HG02759 (cell line): ENCODE data around the gene USP34.
"Not testable (repeated sequence)": the region's sequence is repeated elsewhere in the genome, so short reads cannot be mapped to it uniquely, and the experiment has no call there.

Source experiments
- ATAC-seq: cut with Tn5 transposase; IDR thresholded peaks from one replicate; pipeline ENCODE4 v1.9.1; 2021; ENCODE audit warnings: mild to moderate bottlenecking, moderate library complexity; ENCODE audit not compliant: unreplicated experiment

The USP34 gene

DNA sequence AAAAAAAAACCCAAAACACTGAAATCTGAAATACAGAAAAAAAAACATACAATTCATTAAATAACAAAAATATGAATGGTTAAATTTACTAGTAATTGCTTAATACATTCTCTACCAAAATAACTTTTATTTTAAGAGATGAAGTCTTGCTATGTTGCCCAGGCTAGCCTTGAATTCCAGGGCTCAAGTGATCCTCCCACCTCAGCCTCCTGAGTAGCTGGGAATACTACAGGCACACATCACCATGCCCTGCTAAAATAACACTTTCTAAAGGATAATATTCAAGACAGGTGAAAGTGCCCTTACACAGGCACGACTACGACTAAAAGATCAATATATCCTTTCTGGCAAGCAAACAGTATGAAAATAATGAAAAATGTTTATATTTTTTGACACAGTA lies 9.5 kb downstream of the USP34 start:
- no peak for ATAC-seq

- no peak for ATAC-seq
Observed at GRCh38 chr2:61460163-61460562, 10.7 kb downstream of the USP34 start.

GRCh38 chr2:61456746-61457420 lies 14.0 kb downstream of the USP34 start:
- ATAC-seq, result no peak

GRCh38 chr2:61456070-61456745 lies 14.7 kb downstream of the USP34 start:
- ATAC-seq, result no peak

DNA sequence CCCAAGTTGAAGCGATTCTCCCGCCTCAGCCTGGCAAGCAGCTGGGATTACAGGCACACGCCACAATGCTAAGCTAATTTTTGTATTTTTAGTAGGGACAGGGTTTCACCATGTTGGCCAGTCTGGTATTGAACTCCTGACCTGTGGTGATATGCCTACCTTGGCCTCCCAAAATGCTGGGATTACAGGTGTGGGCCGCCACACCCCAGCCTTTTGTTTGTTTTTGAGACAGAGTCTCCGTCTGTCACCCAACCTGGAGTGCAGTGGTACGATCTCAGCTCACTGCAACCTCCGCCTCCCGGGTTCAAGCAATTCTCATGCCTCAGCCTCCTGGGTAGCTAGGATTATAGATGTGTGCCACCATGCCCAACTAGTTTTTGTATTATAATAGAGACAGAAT lies 15.9 kb downstream of the USP34 start:
- not testable (repeated sequence) for ATAC-seq

GRCh38 chr2:61454383-61454782 lies 16.5 kb downstream of the USP34 start:
- no peak for ATAC-seq

DNA sequence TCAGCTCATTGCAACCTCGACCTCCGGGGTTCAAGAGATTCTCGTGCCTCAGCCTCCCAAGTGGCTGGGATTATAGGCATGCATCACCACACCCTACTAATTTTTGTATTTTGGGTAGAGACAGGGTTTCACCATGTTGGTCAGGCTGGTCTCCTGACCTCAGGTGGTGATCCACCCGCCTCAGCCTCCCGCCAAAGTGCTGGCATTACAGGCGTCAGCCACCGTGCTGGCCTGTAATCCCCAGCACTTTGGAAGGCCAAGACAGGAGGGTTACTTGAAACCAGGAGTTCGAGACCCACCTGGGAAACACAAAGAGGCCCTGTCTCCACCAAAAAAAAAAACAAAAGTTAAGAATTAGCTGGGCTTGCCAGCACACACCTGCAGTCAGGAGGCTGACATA lies 18.5 kb downstream of the USP34 start:
- ATAC-seq, result no peak

- no peak for ATAC-seq
Observed at GRCh38 chr2:61451178-61451577, 19.7 kb downstream of the USP34 start.

DNA sequence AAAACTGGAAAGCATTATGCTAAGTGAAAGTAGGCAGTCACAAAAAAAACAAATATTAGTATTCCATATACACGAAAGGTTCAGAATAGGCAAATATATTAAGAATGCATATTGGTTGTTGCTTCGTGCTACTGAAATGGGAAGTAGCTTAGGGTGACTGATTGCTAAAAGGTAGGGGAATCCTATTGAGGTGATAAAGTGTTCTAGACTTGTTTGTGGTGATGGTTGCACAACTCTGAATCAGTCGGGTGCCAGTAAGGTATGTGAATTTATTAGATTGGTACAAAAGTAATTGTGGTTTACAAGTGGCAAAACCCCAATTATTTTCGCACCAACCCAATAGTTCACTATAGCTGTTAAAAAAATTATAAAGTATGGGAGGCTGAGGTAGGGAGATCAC lies 20.7 kb downstream of the USP34 start:
- ATAC-seq, result no peak

DNA sequence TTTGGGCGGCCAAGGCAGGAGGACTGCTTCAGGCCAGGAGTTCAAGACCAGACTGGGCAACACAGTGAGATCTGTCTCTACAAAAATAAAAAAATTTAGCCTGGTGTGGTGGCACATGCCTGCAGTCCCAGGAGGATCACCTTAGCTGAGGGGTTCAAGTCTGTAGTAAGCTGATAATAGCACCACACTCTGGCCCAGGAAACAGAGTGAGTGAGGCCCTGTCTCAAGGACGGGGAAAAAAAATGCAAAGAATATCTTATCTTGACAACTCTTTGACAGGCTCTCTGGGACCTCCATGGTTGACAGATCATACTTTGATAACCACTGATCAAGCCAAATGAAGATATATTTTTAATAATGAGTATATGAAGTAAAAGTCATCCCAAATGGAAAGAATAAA lies 22.7 kb downstream of the USP34 start:
- ATAC-seq, result no peak

DNA sequence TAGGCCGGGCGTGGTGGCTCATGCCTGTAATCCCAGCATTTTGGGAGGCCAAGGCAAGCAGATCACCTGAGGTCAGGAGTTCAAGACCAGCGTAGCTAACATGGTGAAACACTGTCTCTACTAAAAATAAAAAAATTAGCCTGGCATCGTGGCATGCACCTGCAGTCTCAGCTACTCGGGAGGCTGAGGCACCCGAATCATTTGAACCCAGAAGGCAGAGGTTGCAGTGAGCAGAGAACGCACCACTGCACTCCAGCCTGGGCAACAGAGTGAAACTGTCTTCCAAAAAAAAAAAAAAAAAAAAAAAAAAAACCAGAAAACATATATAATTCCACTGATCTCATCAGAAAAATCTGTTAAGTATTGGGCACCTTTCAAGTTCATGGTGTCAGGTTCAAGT lies 23.9 kb downstream of the USP34 start:
- ATAC-seq, result not testable (repeated sequence)

- peak; percentile 97 for ATAC-seq
Observed at GRCh38 chr2:61443342-61444041, 27.4 kb downstream of the USP34 start.

GRCh38 chr2:61439241-61440002 lies 31.5 kb downstream of the USP34 start:
- ATAC-seq, result no peak

DNA sequence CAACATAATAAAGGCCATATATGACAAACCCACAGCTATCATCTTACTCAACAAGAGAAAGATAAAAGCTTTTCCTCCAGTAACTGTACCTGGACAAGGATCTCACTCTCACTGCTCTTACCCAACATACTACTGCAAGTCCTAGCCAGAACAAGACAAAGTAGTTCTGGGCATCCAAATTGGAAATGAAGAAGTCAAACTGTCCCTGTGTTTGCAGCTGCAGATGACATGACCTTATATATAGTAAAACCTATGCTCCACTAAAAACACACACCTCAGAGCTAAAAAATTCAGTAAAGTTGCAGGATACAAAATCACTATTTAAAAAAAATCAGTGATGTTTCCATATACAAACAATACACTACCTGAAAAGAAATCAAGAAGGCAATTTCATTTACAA lies 32.2 kb downstream of the USP34 start:
- no peak for ATAC-seq

DNA sequence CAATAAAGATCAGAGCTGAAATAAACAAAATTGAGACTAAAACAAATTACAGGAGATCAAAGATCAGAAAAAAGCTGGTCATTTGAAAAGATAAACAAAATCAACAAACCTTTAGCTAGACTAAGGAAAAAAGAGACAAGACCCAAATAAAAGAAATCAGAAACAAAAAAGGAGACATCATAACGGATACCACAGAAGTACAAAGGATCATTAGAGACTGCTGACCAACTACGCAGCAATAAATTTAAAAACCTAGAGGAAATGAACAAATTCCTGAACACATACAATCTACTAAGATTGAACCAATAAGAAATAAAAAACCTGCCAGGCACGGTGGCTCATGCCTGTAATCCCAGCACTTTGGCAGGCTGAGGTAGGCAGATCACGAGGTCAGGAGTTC lies 33.7 kb downstream of the USP34 start:
- ATAC-seq, result no peak

DNA sequence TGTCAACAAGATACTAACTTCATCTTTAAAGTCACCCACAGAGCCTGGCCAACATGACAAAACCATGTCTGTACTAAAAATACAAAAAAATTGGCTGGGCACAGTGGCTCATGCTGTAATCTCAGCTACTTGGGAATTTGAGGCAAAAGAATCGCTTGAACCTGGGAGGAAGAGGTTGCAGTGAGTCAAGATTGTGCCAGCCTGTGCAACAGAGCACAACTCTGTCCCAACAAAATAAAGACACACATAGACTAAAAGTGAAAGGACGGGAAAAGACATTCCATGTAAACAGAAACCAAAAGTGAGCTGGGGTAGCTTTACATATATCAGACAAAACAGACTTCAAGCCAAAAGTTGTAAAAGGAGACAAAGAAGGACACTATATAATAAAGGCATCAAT lies 34.8 kb downstream of the USP34 start:
- ATAC-seq, result no peak

DNA sequence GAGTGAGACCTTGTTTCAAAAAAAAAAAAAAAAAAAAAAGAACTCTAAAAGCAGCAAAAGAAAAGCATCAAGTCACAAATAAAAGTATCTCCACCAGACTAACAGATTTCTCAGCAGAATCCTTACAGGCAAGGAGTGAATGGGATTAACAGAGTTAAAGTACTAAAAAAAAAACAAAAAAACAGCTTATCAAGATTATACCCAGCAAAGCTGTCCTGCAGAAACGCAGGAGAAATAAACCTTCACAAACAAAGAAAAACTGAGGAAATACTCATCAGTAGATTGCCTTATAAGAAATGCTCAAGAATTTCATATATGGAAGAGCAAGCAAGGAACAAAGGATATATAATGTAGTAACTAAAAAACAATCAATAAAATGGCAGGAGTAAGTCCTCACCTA lies 35.6 kb downstream of the USP34 start:
- ATAC-seq, result no peak

DNA sequence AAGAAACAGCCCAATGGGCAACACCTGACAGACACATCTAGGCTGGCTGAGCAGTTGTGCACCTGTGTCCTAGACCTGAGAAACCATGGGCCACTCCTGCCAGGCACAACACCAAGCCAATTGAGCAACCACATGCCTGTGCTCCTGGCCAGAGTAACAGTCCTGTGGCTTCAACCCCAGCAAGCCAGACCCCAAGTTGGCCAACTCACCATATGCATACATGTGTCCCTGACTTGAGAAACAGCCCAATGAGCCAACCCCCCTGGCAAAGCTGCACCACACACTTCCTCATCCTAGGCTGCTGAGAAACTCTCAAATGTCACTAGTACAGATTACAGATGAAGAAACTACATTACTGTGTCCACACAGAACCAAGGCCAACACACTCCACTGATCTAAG lies 36.6 kb downstream of the USP34 start:
- ATAC-seq, result no peak

DNA sequence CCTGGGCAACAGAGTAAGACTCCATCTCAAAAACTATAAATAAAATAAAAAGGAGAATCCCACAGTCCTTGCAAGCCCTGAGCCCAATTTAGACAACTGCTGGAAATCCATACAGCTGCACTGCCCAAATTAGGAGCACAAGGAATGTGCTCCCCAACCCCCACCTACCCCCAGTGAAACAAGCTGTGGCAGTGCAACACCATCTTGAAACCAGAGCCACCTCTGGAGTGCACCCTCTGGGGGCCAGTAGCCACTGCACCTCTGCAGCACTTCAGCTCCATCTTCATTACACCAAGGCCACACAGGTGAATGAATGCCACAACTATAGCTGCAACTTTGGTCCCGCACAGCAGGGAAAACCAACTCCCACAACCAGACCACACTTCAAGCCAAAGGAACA lies 37.3 kb downstream of the USP34 start:
- no peak for ATAC-seq

DNA sequence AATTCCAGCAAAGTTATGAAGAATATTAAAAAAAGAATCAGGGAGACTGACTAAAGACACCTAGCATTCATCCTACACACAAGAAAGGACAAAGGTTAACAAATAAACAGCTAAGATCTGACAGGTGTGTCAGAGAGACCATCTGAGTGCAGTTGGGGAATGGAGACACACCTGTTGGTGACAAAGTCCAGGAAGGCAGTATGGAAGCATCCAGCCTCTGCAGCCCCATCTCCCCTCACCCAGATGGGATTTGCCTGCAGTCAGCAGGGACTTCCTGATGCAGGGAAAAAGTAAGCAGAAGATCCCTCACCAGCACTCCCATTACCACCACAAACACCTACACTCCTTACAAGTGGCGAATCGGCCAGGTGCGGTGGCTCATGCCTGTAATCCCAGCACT lies 37.9 kb downstream of the USP34 start:
- ATAC-seq, result no peak

- no peak for ATAC-seq
Observed at GRCh38 chr2:61431345-61431744, 39.5 kb downstream of the USP34 start.
